K562 (cell line): ENCODE measurements around the gene PACSIN3. TPM values are rescaled to one million over a fixed set of nuclear protein-coding genes. Genes with fewer than 3 reads are reported as not detected.

Experiments
- ATAC-seq: fragments of 200-7000 bp; cut with Tn5 transposase; 3 replicates; pipeline ENCODE4 v1.9.1; 2020; ENCODE audit warnings: moderate library complexity
- BruUV-seq: library from RNA; stranded (reverse); fragments of 400-500 nt; replicated peaks from 2 replicates; lab custom pipeline; 2021; lab: Mats Ljungman, UMichigan
- CTCF ChIA-PET: fragments of 300-600 bp; formaldehyde crosslinking; extraction: SDS; loops from one replicate; lab custom pipeline; 2021; ENCODE audit warnings: low intra/inter-chr PET ratio; lab: Yijun Ruan, JAX
- POLR2A ChIA-PET: fragments of 300-600, 350-650 bp; sonication (Branson Sonifier 250); formaldehyde crosslinking; extraction: SDS; loops from one replicate; lab custom pipeline; 2021; ENCODE audit warnings: antibody characterized with exemption, inconsistent platforms; lab: Yijun Ruan, JAX
- DNase-seq, 4 experiments: peaks; one replicate each; pipeline versions ENCODE4 v3.0.0 to v3.0.0-alpha.2; 2011 to 2018; ENCODE audit warnings: low spot score in 3 of 4, mixed read lengths in 3 of 4; ENCODE audit errors: extremely low read depth in 1 of 4
- FAIRE-seq: peaks from 2 replicates; lab custom pipeline; 2011; peaks lifted over from hg19 to GRCh38; lab: Jason Lieb, UNC
- H2AFZ ChIP-seq: 2 replicates; pipeline ENCODE4 v1.6.0; 2011; ENCODE audit warnings: low read depth, low read length, control low read depth, inconsistent platforms
- H3K27ac ChIP-seq: fragments of 200-600 bp; 3 replicates; pipeline ENCODE4 v1.8.0; 2011; ENCODE audit warnings: low read depth, mild to moderate bottlenecking, control low read depth, inconsistent platforms, low read length, moderate library complexity, mixed read lengths; ENCODE audit errors: extremely low read depth
- H3K27me3 ChIP-seq, 2 experiments: fragments of 300-600 bp in 1 of 2; 2 replicates in 1 of 2; 3 replicates in 1 of 2; pipeline versions ENCODE4 v1.6.0 to v1.8.0; 2011; ENCODE audit warnings: inconsistent platforms in 2 of 2, low read length in 2 of 2, mild to moderate bottlenecking in 1 of 2, mixed read lengths in 1 of 2, moderate library complexity in 1 of 2; ENCODE audit not compliant: control insufficient read depth in 2 of 2, insufficient read depth in 2 of 2
- H3K36me3 ChIP-seq: fragments of 300-600 bp; 3 replicates; pipeline ENCODE4 v1.8.0; 2011; ENCODE audit warnings: mild to moderate bottlenecking, low read length, inconsistent platforms; ENCODE audit not compliant: control insufficient read depth, insufficient read depth
- H3K4me1 ChIP-seq, 2 experiments: fragments of 200-600 bp in 1 of 2; replicated peaks in 1 of 2; 2 replicates in 1 of 2; 3 replicates in 1 of 2; pipeline versions ENCODE4 v1.5.1 to v1.8.0; 2011; ENCODE audit warnings: inconsistent platforms in 2 of 2, low read length in 2 of 2, mild to moderate bottlenecking in 1 of 2, mixed read lengths in 1 of 2, moderate library complexity in 1 of 2; ENCODE audit not compliant: control insufficient read depth in 2 of 2, insufficient read depth in 2 of 2
- H3K4me2 ChIP-seq: 2 replicates; pipeline ENCODE4 v1.6.1; 2011; ENCODE audit warnings: low read length, control low read depth, inconsistent platforms, mixed read lengths; ENCODE audit not compliant: insufficient read depth
- H3K4me3 ChIP-seq: fragments of 200-600 bp; sonication (generic), shearing (Covaris generic); 2 replicates; pipeline ENCODE4 v1.5.1; 2016; ENCODE audit warnings: control low read depth, inconsistent platforms
- H3K79me2 ChIP-seq: fragments of 200-600 bp; 3 replicates; pipeline ENCODE4 v1.8.0; 2011; ENCODE audit warnings: low read length, inconsistent platforms; ENCODE audit not compliant: control insufficient read depth, insufficient read depth
- H3K9ac ChIP-seq, 2 experiments: 2 replicates each; pipeline versions ENCODE4 v1.6.0 to v1.6.1; 2011; ENCODE audit warnings: low read depth in 2 of 2, low read length in 2 of 2, control low read depth in 1 of 2, inconsistent platforms in 1 of 2, mild to moderate bottlenecking in 1 of 2, mixed read lengths in 1 of 2; ENCODE audit not compliant: insufficient read depth in 1 of 2
- H3K9me1 ChIP-seq: one replicate; pipeline ENCODE4 v1.6.0; 2011; ENCODE audit warnings: inconsistent platforms, mild to moderate bottlenecking, low read length, moderate library complexity; ENCODE audit not compliant: control insufficient read depth, insufficient read depth
- H3K9me3 ChIP-seq: replicated peaks from 2 replicates; pipeline ENCODE4 v1.5.1; 2011; ENCODE audit warnings: low read depth, low read length, inconsistent platforms; ENCODE audit not compliant: control insufficient read depth, insufficient read depth
- H4K20me1 ChIP-seq: replicated peaks from 2 replicates; pipeline ENCODE4 v1.6.1; 2011; ENCODE audit warnings: low read length, inconsistent platforms, mixed read lengths; ENCODE audit not compliant: control insufficient read depth, insufficient read depth
- BRCA1 ChIP-seq, 2 experiments: fragments of 450-650 bp in 1 of 2; sonication (generic) in 1 of 2; formaldehyde crosslinking in 1 of 2; IDR thresholded peaks; 2 replicates each; pipeline versions ENCODE4 v1.5.0 to v1.6.1; 2017 to 2020; ENCODE audit warnings: mild to moderate bottlenecking in 1 of 2, missing genetic modification reagents in 1 of 2
- CHCHD3 ChIP-seq: fragments of 250-450 bp; sonication (Bioruptor Pico); IDR thresholded peaks from 2 replicates; pipeline ENCODE4 v2.1.2; 2022; ENCODE audit warnings: mild to moderate bottlenecking
- CUX1 ChIP-seq: fragments of 200-800 bp; sonication (Bioruptor generic); IDR thresholded peaks from 2 replicates; pipeline ENCODE4 v1.6.1; 2016; ENCODE audit warnings: missing genetic modification characterization, missing compliant biosample characterization
- HBP1 ChIP-seq: fragments of 450-650 bp; formaldehyde crosslinking; IDR thresholded peaks from 2 replicates; pipeline ENCODE4 v1.4.0; 2022; ENCODE audit warnings: missing genetic modification characterization
- MCM3 ChIP-seq: fragments of 450-650 bp; IDR thresholded peaks from 2 replicates; pipeline ENCODE4 v1.6.1; 2016
- RBFOX2 ChIP-seq: fragments of 200-400 bp; formaldehyde crosslinking; IDR thresholded peaks from 2 replicates; pipeline ENCODE4 v1.6.1; 2017; ENCODE audit warnings: low read depth, mild to moderate bottlenecking, low read length, moderate library complexity
- SREBF2 ChIP-seq: sonication (generic); formaldehyde crosslinking; IDR thresholded peaks from 2 replicates; pipeline ENCODE4 v1.4.0; 2020; ENCODE audit warnings: mild to moderate bottlenecking, missing genetic modification reagents
- WGBS: fragments of 100-300 bp; shearing (Covaris generic); methylation state at CpG from one replicate; pipeline ENCODE4 v1.1.6; 2016; ENCODE audit warnings: low coverage, mixed read lengths; ENCODE audit not compliant: insufficient coverage; ENCODE audit errors: missing lambda C conversion rate; 5-methylcytosine and 5-hydroxymethylcytosine counted together
- in situ Hi-C: fragments of 300-500 bp; cut with MboI; formaldehyde crosslinking; loops from 4 replicates; pipeline ENCODE4 v1.15.0; 2018; ENCODE audit warnings: inconsistent platforms, mixed read lengths
- intact Hi-C: fragments of 100-400 bp; cut with micrococcal nuclease; formaldehyde crosslinking; loops from 2 replicates; pipeline ENCODE4 v1.14.2; 2022
- polyA plus RNA-seq, 8 experiments: library from polyadenylated mRNA; depleted of rRNA in 4 of 8; stranded (reverse) in 5 of 8; unstranded in 3 of 8; fragments of >200 nt; fragmentation: Nextera tagmentation in 2 of 8; fragmentation: Illumina TruSeq in 1 of 8; extraction: Ambion mirVana in 2 of 8; extraction: Trizol in 1 of 8; gene quantifications; 2 replicates each; pipeline versions ENCODE4 v1.2.1 to v1.2.3, GENCODE V29; 2011 to 2014; ENCODE audit warnings: inconsistent platforms in 1 of 8, missing spikeins in 1 of 8
- total RNA-seq, 7 experiments: library from RNA; depleted of rRNA in 6 of 7; stranded (reverse); fragments of >200 nt in 6 of 7; fragmentation: Illumina TruSeq in 2 of 7; extraction: Trizol in 2 of 7; gene quantifications; 2 replicates each; pipeline versions ENCODE4 v1.2.1 to v1.2.3, GENCODE V29; 2011 to 2021; ENCODE audit warnings: low replicate concordance in 1 of 7

The PACSIN3 gene
- total and polyA plus RNA-seq, 9 of the 15 experiments (the other 6 are each of a cell fraction or from before 2014, with no cell fraction given), result 0.13 to 18.1 (median 7.1) TPM

DNA sequence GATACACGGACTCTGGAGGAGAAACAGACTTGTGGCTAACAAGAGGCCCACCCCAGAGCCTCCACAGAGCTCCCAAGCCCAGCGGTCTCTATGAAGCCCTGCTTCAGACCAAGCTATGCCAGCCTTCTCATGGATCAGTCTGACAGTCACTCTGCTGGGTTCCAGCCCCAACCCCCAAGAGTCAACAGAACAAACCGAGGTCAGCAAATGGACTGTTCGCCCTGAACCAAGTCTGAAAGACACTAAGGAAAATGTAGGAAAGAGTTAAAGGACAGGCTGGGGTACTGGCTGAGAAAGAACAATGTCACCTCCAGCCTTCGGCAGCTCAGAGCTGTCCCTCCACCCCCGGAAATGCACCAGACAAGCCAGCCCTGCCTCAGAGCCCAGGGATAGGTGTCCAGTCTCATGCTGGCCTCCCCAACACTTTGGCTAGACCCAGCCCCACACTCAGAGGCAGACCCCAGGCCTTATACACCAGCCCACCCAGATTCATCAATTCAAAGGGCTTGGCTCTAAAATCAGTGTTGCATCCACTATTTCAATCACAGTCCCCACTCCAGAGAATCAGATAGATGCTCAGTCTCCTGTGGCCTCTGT is 13.4 kb downstream of the PACSIN3 start:
- FAIRE-seq, result no peak
- DNase-seq, result no peak
- Histone ChIP-seq H3K9ac (peak overlapping the region in 1 of 2 experiments; percentile 21; a peak in 1 of 4 replicates), H3K79me2 (peaks cover 57% of the 10 kb centered on the region), H3K27me3 (no peaks in the 10 kb centered on the region), H3K9me3 (no peaks in the 10 kb centered on the region), H3K4me2 (no peak overlapping the region), H3K27ac (no peak overlapping the region), H3K4me1 (peaks cover 12 to 17% of the 10 kb centered on the region in 2 experiments), H4K20me1 (peaks cover 6% of the 10 kb centered on the region), H3K4me3 (no peak overlapping the region), H3K9me1 (peaks cover 3% of the 10 kb centered on the region), H3K36me3 (peaks cover 77% of the 10 kb centered on the region), H2AFZ (no peak overlapping the region)
- in situ Hi-C loops, result loop anchor here (10.0 kb wide), 1 partner anchor 172 kb away; no protein-coding TSS in a partner anchor
- intact Hi-C loops, result no loop called here
- ChIA-PET POLR2A (interaction anchor here (0.6 to 3.3 kb wide), 6 partner anchors 10 to 205 kb away, joined by 3 to 29 read pairs (median 4); no protein-coding TSS in a partner anchor), CTCF (no interaction called here)
- peak; percentile 21; the same call in 1 of the 2 replicates for TF ChIP-seq RBFOX2
- TF ChIP-seq MCM3, result no peak
- no TSS peak for BruUV-seq
- 88% methylated on average over 6 of the region's 6 CpGs for WGBS
- no peak for ATAC-seq

- no peak overlapping the region for H3K27ac ChIP-seq
- no peak overlapping the region for H2AFZ ChIP-seq
- no peak for ATAC-seq
- no peak for FAIRE-seq
- peaks cover 3% of the 10 kb centered on the region for H3K9me1 ChIP-seq
- in situ Hi-C loops, result loop anchor here (10.0 kb wide), 1 partner anchor 173 kb away; no protein-coding TSS in a partner anchor
- DNase-seq, result no peak
- H3K36me3 ChIP-seq, result peaks cover 87% of the 10 kb centered on the region
- no peak overlapping the region for H3K9ac ChIP-seq
- H3K4me1 ChIP-seq, result peaks cover 8% of the 10 kb centered on the region in 2 experiments; a peak in 4 of 5 replicates
- intact Hi-C loops, result no loop called here
- CTCF ChIA-PET, result no interaction called here
- H3K9me3 ChIP-seq, result no peaks in the 10 kb centered on the region
- peaks cover 6% of the 10 kb centered on the region for H4K20me1 ChIP-seq
- H3K27me3 ChIP-seq, result no peaks in the 10 kb centered on the region
- H3K4me2 ChIP-seq, result no peak overlapping the region
- no TSS peak for BruUV-seq
- H3K79me2 ChIP-seq, result peaks cover 57% of the 10 kb centered on the region
- POLR2A ChIA-PET, result interaction anchor here (0.6 to 3.3 kb wide), 7 partner anchors 9 to 49 kb away, joined by 3 to 29 read pairs (median 4); no protein-coding TSS in a partner anchor
- H3K4me3 ChIP-seq, result no peak overlapping the region
- WGBS, result 86% methylated on average over 8 of the region's 8 CpGs
- TF ChIP-seq SREBF2 (CRISPR knock-in tag), result no peak
- no peak for TF ChIP-seq BRCA1 (IDR thresholded peaks at IDR 0.05)
- TF ChIP-seq BRCA1 (CRISPR knock-in tag; IDR thresholded peaks at IDR 0.05), result no peak
- no peak for TF ChIP-seq CUX1
- TF ChIP-seq HBP1 (CRISPR knock-in tag), result no peak
- TF ChIP-seq CHCHD3 (CRISPR knock-in tag), result no peak
Observed at GRCh38 chr11:47171856-47172255, 14.4 kb downstream of the PACSIN3 start.
